Type B pancreatic cell (in vitro differentiated cells): Measurements from ENCODE around the gene PPP1R37. TPM values are rescaled to one million over a fixed set of nuclear protein-coding genes. Genes with fewer than 3 reads are reported as not detected.

Experiments used
- DNase-seq: peaks from one replicate; pipeline ENCODE4 v3.0.0; 2021; ENCODE audit warnings: mixed read lengths; ENCODE audit not compliant: unreplicated experiment; ENCODE audit errors: extremely low spot score
- H3K27ac Mint-ChIP-seq: 2 replicates; pipeline ENCODE4 v1.8.0; 2021; ENCODE audit warnings: mild to moderate bottlenecking, mixed read lengths
- H3K27me3 Mint-ChIP-seq: 2 replicates; pipeline ENCODE4 v1.8.0; 2021; ENCODE audit warnings: mixed read lengths
- H3K36me3 Mint-ChIP-seq: 2 replicates; pipeline ENCODE4 v1.8.0; 2021; ENCODE audit warnings: mixed read lengths
- H3K4me1 Mint-ChIP-seq: one replicate; pipeline ENCODE4 v1.8.0; 2021; ENCODE audit warnings: mixed read lengths; ENCODE audit not compliant: unreplicated experiment
- H3K4me3 Mint-ChIP-seq: 2 replicates; pipeline ENCODE4 v1.8.0; 2021; ENCODE audit warnings: mild to moderate bottlenecking, mixed read lengths
- H3K9me3 Mint-ChIP-seq: 2 replicates; pipeline ENCODE4 v1.8.0; 2021; ENCODE audit warnings: mixed read lengths
- total RNA-seq: library from RNA; stranded (reverse); gene quantifications from 2 replicates; pipeline ENCODE4 v1.2.1, GENCODE V29; 2021; ENCODE audit warnings: low replicate concordance
- TF ChIP-seq, protein P1 (sequence below): fragments of 200-600 bp; sonication (generic); conservative IDR thresholded peaks from 2 replicates; pipeline ENCODE4 v1.5.0; 2021; ENCODE audit warnings: antibody characterized with exemption, mild to moderate bottlenecking

Gene PPP1R37
- total RNA-seq, 1 donor from 2014 or later: 44.7 TPM

DNA sequence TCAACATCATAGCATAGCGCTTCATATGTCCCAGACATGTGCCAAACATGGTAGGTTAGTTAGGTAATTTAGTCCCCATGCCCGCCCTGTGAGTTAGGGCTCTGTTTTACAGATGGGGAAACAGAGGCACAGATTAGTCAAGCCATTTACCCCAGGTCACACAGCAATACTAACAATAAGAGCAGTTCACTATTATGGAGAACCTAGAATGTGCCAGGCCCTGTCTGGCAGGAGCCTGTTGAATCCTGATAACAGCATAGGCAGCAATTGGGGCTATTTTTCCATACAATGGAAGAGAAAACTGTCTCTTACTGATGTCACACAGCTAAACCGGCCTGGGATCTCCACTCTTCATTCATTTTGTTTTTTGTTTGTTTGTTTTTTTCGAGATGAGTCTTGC, 6.5 kb upstream of the PPP1R37 start:
- peaks cover 15% of the 10 kb centered on the region for H3K4me1 Mint-ChIP-seq
- no peak overlapping the region for H3K27ac Mint-ChIP-seq
- DNase-seq: no peak
- TF ChIP-seq, protein P1, sequence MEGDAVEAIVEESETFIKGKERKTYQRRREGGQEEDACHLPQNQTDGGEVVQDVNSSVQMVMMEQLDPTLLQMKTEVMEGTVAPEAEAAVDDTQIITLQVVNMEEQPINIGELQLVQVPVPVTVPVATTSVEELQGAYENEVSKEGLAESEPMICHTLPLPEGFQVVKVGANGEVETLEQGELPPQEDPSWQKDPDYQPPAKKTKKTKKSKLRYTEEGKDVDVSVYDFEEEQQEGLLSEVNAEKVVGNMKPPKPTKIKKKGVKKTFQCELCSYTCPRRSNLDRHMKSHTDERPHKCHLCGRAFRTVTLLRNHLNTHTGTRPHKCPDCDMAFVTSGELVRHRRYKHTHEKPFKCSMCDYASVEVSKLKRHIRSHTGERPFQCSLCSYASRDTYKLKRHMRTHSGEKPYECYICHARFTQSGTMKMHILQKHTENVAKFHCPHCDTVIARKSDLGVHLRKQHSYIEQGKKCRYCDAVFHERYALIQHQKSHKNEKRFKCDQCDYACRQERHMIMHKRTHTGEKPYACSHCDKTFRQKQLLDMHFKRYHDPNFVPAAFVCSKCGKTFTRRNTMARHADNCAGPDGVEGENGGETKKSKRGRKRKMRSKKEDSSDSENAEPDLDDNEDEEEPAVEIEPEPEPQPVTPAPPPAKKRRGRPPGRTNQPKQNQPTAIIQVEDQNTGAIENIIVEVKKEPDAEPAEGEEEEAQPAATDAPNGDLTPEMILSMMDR: no peak
- H3K36me3 Mint-ChIP-seq: peaks cover 16% of the 10 kb centered on the region
- H3K4me3 Mint-ChIP-seq: no peak overlapping the region
- H3K9me3 Mint-ChIP-seq: no peaks in the 10 kb centered on the region
- H3K27me3 Mint-ChIP-seq: no peaks in the 10 kb centered on the region

- Mint-ChIP-seq H3K27ac (no peak overlapping the region), H3K9me3 (no peaks in the 10 kb centered on the region), H3K4me1 (peaks cover 16% of the 10 kb centered on the region), H3K36me3 (peaks cover 8% of the 10 kb centered on the region), H3K4me3 (no peak overlapping the region), H3K27me3 (no peaks in the 10 kb centered on the region)
- TF ChIP-seq, protein P1: no peak
- no peak for DNase-seq
These were observed 5.4 kb upstream of the PPP1R37 start for GRCh38 chr19:45087531-45087930.

GRCh38 chr19:45090034-45090433, 2.9 kb upstream of the PPP1R37 start:
- Mint-ChIP-seq H3K27ac (peak overlapping the region; percentile 39), H3K27me3 (no peaks in the 10 kb centered on the region), H3K4me3 (no peak overlapping the region), H3K4me1 (peaks cover 35% of the 10 kb centered on the region), H3K9me3 (no peaks in the 10 kb centered on the region), H3K36me3 (peaks cover 8% of the 10 kb centered on the region)
- DNase-seq: no peak
- TF ChIP-seq, protein P1: no peak

GRCh38 chr19:45090606-45091005, 2.4 kb upstream of the PPP1R37 start:
- Mint-ChIP-seq H3K36me3 (peaks cover 5% of the 10 kb centered on the region), H3K4me3 (peak overlapping the region; percentile 95), H3K27ac (peak overlapping the region; percentile 100), H3K27me3 (no peaks in the 10 kb centered on the region), H3K4me1 (peaks cover 36% of the 10 kb centered on the region), H3K9me3 (no peaks in the 10 kb centered on the region)
- TF ChIP-seq, protein P1: no peak
- DNase-seq: no peak

- TF ChIP-seq, protein P1: no peak
- Mint-ChIP-seq H3K9me3 (no peaks in the 10 kb centered on the region), H3K4me1 (peaks cover 42% of the 10 kb centered on the region), H3K4me3 (peak overlapping the region; percentile 95), H3K27me3 (no peaks in the 10 kb centered on the region), H3K27ac (peak overlapping the region; percentile 100), H3K36me3 (peaks cover 5% of the 10 kb centered on the region)
- DNase-seq: peak; percentile 99
These were observed 1.7 kb upstream of the PPP1R37 start for GRCh38 chr19:45091031-45091923.
